Activated T-helper 1 cell treated with anti-CD3 and anti-CD28 coated beads, Interleukin-12 subunit alpha, Interleukin-12 subunit beta, Interleukin-2, Interleukin-4 antibody, amounts not matched to agents 30 ng/mL and 10 ng/mL and 1 ng/mL, durations not matched to agents 14 hours and 24 hours and 36 hours (primary cell): ENCODE measurements around the gene CYP2S1. TPM values are rescaled to one million over a fixed set of nuclear protein-coding genes. Genes with fewer than 3 reads are reported as not detected.
"Not testable (repeated sequence)": the region's sequence is repeated elsewhere in the genome, so short reads cannot be mapped to it uniquely, and the experiment has no call there.

ENCODE experiments used
- DNase-seq: peaks from one replicate; pipeline ENCODE4 v3.0.0; 2021; ENCODE audit warnings: low spot score
- H3K27ac Mint-ChIP-seq: one replicate; pipeline ENCODE4 v1.8.0; 2021; ENCODE audit warnings: mild to moderate bottlenecking, mixed read lengths
- H3K27me3 Mint-ChIP-seq: one replicate; pipeline ENCODE4 v1.8.0; 2022; ENCODE audit warnings: mild to moderate bottlenecking, moderate library complexity, mixed read lengths; ENCODE audit not compliant: insufficient read depth
- H3K36me3 Mint-ChIP-seq: one replicate; pipeline ENCODE4 v1.8.0; 2021; ENCODE audit warnings: low read depth, mixed read lengths
- H3K4me1 Mint-ChIP-seq: one replicate; pipeline ENCODE4 v1.8.0; 2021; ENCODE audit warnings: low read depth, mixed read lengths
- H3K4me3 Mint-ChIP-seq: one replicate; pipeline ENCODE4 v1.8.0; 2021; ENCODE audit warnings: mild to moderate bottlenecking, moderate library complexity, mixed read lengths
- H3K9me3 Mint-ChIP-seq: one replicate; pipeline ENCODE4 v1.8.0; 2021; ENCODE audit warnings: mixed read lengths
- intact Hi-C: fragments of 100-400 bp; cut with micrococcal nuclease; formaldehyde crosslinking; loops from one replicate; pipeline ENCODE4 v1.15.1; 2024
- total RNA-seq: library from RNA; stranded (reverse); gene quantifications from 2 replicates; pipeline ENCODE4 v1.2.3, GENCODE V29; 2022

Gene CYP2S1
- total RNA-seq, 1 donor from 2014 or later: 0.60 TPM

- Mint-ChIP-seq H3K36me3 (no peaks in the 10 kb centered on the region), H3K4me1 (peaks cover 24% of the 10 kb centered on the region), H3K9me3 (no peaks in the 10 kb centered on the region), H3K27me3 (peaks cover 31% of the 10 kb centered on the region), H3K4me3 (no peak overlapping the region), H3K27ac (peak overlapping the region; percentile 67)
- intact Hi-C loops: no loop called here
- no peak for DNase-seq
These were observed 30.6 kb downstream of the CYP2S1 start for GRCh38 chr19:41223431-41224234.

- Mint-ChIP-seq H3K27me3 (peaks cover 22% of the 10 kb centered on the region), H3K4me1 (peaks cover 24% of the 10 kb centered on the region), H3K9me3 (no peaks in the 10 kb centered on the region), H3K4me3 (no peak overlapping the region), H3K27ac (peak overlapping the region; percentile 67), H3K36me3 (no peaks in the 10 kb centered on the region)
- no peak for DNase-seq
- intact Hi-C loops: loop anchor here (1.0 kb wide), 1 partner anchor 38 kb away; no protein-coding TSS in a partner anchor
These were observed 31.6 kb downstream of the CYP2S1 start for GRCh38 chr19:41224632-41225031.

- H3K4me1 Mint-ChIP-seq: peaks cover 24% of the 10 kb centered on the region
- H3K27ac Mint-ChIP-seq: peak overlapping the region; percentile 91
- no peaks in the 10 kb centered on the region for H3K9me3 Mint-ChIP-seq
- H3K4me3 Mint-ChIP-seq: peak overlapping the region; percentile 77
- intact Hi-C loops: loop anchor here (1.0 kb wide), 1 partner anchor 37 kb away; no protein-coding TSS in a partner anchor
- peaks cover 15% of the 10 kb centered on the region for H3K27me3 Mint-ChIP-seq
- H3K36me3 Mint-ChIP-seq: no peaks in the 10 kb centered on the region
- no peak for DNase-seq
These were observed 32.4 kb downstream of the CYP2S1 start for GRCh38 chr19:41225238-41226052.

GRCh38 chr19:41226053-41226873, 33.2 kb downstream of the CYP2S1 start:
- Mint-ChIP-seq H3K9me3 (no peaks in the 10 kb centered on the region), H3K27ac (peak overlapping the region; percentile 91), H3K4me1 (peaks cover 24% of the 10 kb centered on the region), H3K4me3 (peak overlapping the region; percentile 83), H3K36me3 (no peaks in the 10 kb centered on the region), H3K27me3 (peaks cover 9% of the 10 kb centered on the region)
- DNase-seq: peak; percentile 23
- intact Hi-C loops: no loop called here

GRCh38 chr19:41226874-41227390, 33.9 kb downstream of the CYP2S1 start:
- H3K36me3 Mint-ChIP-seq: no peaks in the 10 kb centered on the region
- no peak for DNase-seq
- peaks cover 8% of the 10 kb centered on the region for H3K27me3 Mint-ChIP-seq
- peak overlapping the region; percentile 77 for H3K27ac Mint-ChIP-seq
- peak overlapping the region; percentile 83 for H3K4me3 Mint-ChIP-seq
- intact Hi-C loops: no loop called here
- H3K9me3 Mint-ChIP-seq: no peaks in the 10 kb centered on the region
- H3K4me1 Mint-ChIP-seq: peaks cover 24% of the 10 kb centered on the region

GRCh38 chr19:41228486-41228885, 35.5 kb downstream of the CYP2S1 start:
- Mint-ChIP-seq H3K4me1 (peaks cover 24% of the 10 kb centered on the region), H3K27ac (no peak overlapping the region), H3K9me3 (no peaks in the 10 kb centered on the region), H3K27me3 (no peaks in the 10 kb centered on the region), H3K36me3 (no peaks in the 10 kb centered on the region), H3K4me3 (no peak overlapping the region)
- intact Hi-C loops: no loop called here
- DNase-seq: no peak

- peaks cover 17% of the 10 kb centered on the region for H3K4me1 Mint-ChIP-seq
- H3K4me3 Mint-ChIP-seq, intact Hi-C loops, H3K36me3 Mint-ChIP-seq, H3K27me3 Mint-ChIP-seq, H3K9me3 Mint-ChIP-seq, DNase-seq, H3K27ac Mint-ChIP-seq: not testable (repeated sequence)
These were observed 36.3 kb downstream of the CYP2S1 start for GRCh38 chr19:41229338-41229737.

GRCh38 chr19:41230067-41230857, 37.2 kb downstream of the CYP2S1 start:
- no peaks in the 10 kb centered on the region for H3K27me3 Mint-ChIP-seq
- H3K9me3 Mint-ChIP-seq: no peaks in the 10 kb centered on the region
- no peaks in the 10 kb centered on the region for H3K36me3 Mint-ChIP-seq
- no peak overlapping the region for H3K4me3 Mint-ChIP-seq
- no peak overlapping the region for H3K27ac Mint-ChIP-seq
- DNase-seq: no peak
- intact Hi-C loops: no loop called here
- H3K4me1 Mint-ChIP-seq: peaks cover 17% of the 10 kb centered on the region

- H3K9me3 Mint-ChIP-seq: no peaks in the 10 kb centered on the region
- intact Hi-C loops: no loop called here
- H3K4me3 Mint-ChIP-seq: no peak overlapping the region
- no peaks in the 10 kb centered on the region for H3K36me3 Mint-ChIP-seq
- no peak for DNase-seq
- no peaks in the 10 kb centered on the region for H3K4me1 Mint-ChIP-seq
- no peaks in the 10 kb centered on the region for H3K27me3 Mint-ChIP-seq
- no peak overlapping the region for H3K27ac Mint-ChIP-seq
These were observed 39.7 kb downstream of the CYP2S1 start for GRCh38 chr19:41232686-41233085.

GRCh38 chr19:41233748-41234240, 40.8 kb downstream of the CYP2S1 start:
- Mint-ChIP-seq H3K9me3 (no peaks in the 10 kb centered on the region), H3K36me3 (no peaks in the 10 kb centered on the region), H3K4me3 (no peak overlapping the region), H3K27ac (no peak overlapping the region), H3K4me1 (no peaks in the 10 kb centered on the region), H3K27me3 (no peaks in the 10 kb centered on the region)
- DNase-seq: no peak
- intact Hi-C loops: no loop called here

GRCh38 chr19:41234512-41235168, 41.6 kb downstream of the CYP2S1 start:
- no peaks in the 10 kb centered on the region for H3K36me3 Mint-ChIP-seq
- no peak for DNase-seq

More at GRCh38 chr19:41234512-41235168, 41.6 kb downstream of the CYP2S1 start:
- Mint-ChIP-seq H3K27me3 (no peaks in the 10 kb centered on the region), H3K4me3 (no peak overlapping the region), H3K27ac (no peak overlapping the region), H3K9me3 (no peaks in the 10 kb centered on the region), H3K4me1 (no peaks in the 10 kb centered on the region)
- intact Hi-C loops: no loop called here
